ENCODE results near the gene RMC1. TPM values are rescaled to one million over a fixed set of nuclear protein-coding genes. Genes with fewer than 3 reads are reported as not detected.

RMC1 gene
- total RNA-seq, 3 donors from 2014 or later: 36.3 to 47.6 (median 41.9) TPM

DNA sequence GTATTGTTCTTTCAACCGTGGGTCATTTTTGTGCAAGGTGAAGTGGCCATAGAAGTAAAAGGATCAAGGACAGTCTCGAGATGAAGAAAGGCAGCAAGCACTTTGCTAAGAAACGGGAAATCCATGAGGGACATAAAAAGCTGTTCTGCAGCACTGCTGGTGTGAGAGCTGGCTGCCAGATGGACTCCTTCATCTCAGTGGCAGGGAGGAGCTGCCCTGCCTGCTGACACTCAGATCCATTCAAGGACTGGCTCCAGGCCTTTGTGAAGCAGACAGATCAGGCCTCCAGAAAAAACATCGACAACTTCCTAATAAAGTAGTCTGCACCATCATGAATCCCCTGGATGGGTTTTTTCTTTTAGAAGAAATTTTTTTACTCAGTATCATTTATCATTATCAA is 29.5 kb downstream of the RMC1 start:
- Mint-ChIP-seq H3K9me3 (no peaks in the 10 kb centered on the region), H3K27me3 (ENCODE audit: low read depth) (no peaks in the 10 kb centered on the region), H3K36me3 (ENCODE audit: insufficient read depth) (peaks cover 42% of the 10 kb centered on the region), H3K4me1 (ENCODE audit: low read depth) (peaks cover 7% of the 10 kb centered on the region), H3K4me3 (no peak overlapping the region)
- ATAC-seq: no peak
- no peak for DNase-seq

DNA sequence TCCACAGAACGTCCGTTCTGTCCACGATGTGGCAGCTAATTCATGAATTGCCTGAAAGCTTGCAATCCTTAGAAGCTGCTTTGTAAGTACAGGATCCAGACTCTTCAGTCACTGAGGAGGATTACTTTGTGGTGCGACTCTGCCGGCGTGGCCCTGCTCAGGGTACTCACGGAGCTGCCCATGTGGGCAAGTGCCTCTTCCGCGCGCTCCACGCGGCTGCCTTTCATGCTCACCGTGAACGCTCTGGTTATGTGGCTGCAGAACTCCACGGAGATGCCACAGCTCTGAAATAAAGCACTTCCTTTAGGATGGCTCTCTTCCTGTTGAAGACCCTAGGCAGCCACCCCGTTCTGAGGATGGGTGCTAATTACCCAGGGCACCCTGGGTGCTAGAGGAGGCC is 31.0 kb downstream of the RMC1 start:
- peaks cover 10% of the 10 kb centered on the region for H3K4me1 Mint-ChIP-seq (ENCODE audit: low read depth)
- no peak for ATAC-seq
- H3K4me3 Mint-ChIP-seq: no peak overlapping the region
- H3K27me3 Mint-ChIP-seq (ENCODE audit: low read depth): no peaks in the 10 kb centered on the region
- DNase-seq: no peak
- no peaks in the 10 kb centered on the region for H3K9me3 Mint-ChIP-seq
- peaks cover 44% of the 10 kb centered on the region for H3K36me3 Mint-ChIP-seq (ENCODE audit: insufficient read depth)

- Mint-ChIP-seq H3K27me3 (ENCODE audit: low read depth) (no peaks in the 10 kb centered on the region), H3K4me3 (no peak overlapping the region), H3K36me3 (ENCODE audit: insufficient read depth) (peaks cover 47% of the 10 kb centered on the region), H3K4me1 (ENCODE audit: low read depth) (peaks cover 20% of the 10 kb centered on the region), H3K9me3 (no peaks in the 10 kb centered on the region)
- ATAC-seq (no peak), DNase-seq (no peak)
These were observed 32.9 kb downstream of the RMC1 start for GRCh38 chr18:23536204-23536603.

DNA sequence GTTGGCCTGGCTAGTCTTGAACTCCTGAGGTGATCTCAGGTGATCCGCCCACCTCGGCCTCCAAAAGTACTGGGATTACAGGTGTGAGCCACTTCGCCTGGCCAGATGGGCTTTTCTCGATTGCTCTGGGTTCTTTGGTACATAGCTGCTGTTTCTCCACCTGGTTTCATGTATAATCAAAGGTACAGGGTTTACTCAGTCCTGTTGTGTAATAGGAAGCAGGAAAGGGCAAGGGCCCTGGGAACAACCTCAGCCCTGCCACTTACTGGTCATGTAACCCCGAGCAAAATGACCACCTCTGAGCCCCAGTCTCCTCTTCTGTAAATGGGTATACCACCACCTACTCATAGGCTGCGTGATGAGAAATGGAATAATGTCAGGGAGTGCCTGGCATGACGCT is 34.0 kb downstream of the RMC1 start:
- Mint-ChIP-seq H3K4me3 (no peak overlapping the region), H3K4me1 (ENCODE audit: low read depth) (peaks cover 29% of the 10 kb centered on the region), H3K9me3 (no peaks in the 10 kb centered on the region), H3K27me3 (ENCODE audit: low read depth) (no peaks in the 10 kb centered on the region), H3K36me3 (ENCODE audit: insufficient read depth) (peaks cover 45% of the 10 kb centered on the region)
- DNase-seq (no peak), ATAC-seq (no peak)

DNA sequence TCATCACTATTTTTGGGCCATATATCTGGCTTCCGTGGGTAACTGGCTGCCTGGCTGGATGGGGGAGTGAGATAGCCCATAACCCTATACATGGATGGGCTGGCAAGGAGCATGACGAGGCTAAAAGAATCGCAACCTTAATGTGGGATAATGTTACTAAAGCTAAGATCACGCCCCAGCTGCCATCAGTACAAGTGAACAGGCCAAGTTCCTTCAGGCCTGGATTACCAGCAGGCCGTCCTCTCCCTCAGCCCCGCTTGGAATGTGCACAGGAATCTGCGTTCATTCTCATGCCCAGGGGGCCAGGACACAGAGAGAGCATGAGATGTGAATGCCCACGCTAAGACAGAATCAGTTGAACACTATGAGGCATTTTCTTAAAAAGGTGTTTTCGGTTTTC is 34.7 kb downstream of the RMC1 start:
- Mint-ChIP-seq H3K4me3 (no peak overlapping the region), H3K36me3 (ENCODE audit: insufficient read depth) (peaks cover 45% of the 10 kb centered on the region), H3K27me3 (ENCODE audit: low read depth) (no peaks in the 10 kb centered on the region), H3K4me1 (ENCODE audit: low read depth) (peaks cover 34% of the 10 kb centered on the region), H3K9me3 (no peaks in the 10 kb centered on the region)
- ATAC-seq (no peak), DNase-seq (no peak)

GRCh38 chr18:23538870-23539269 is 35.6 kb downstream of the RMC1 start:
- H3K36me3 Mint-ChIP-seq (ENCODE audit: insufficient read depth): peaks cover 46% of the 10 kb centered on the region
- no peak overlapping the region for H3K4me3 Mint-ChIP-seq
- no peaks in the 10 kb centered on the region for H3K9me3 Mint-ChIP-seq
- peaks cover 34% of the 10 kb centered on the region for H3K4me1 Mint-ChIP-seq (ENCODE audit: low read depth)
- no peaks in the 10 kb centered on the region for H3K27me3 Mint-ChIP-seq (ENCODE audit: low read depth)
- ATAC-seq: no peak
- DNase-seq: no peak

- Mint-ChIP-seq H3K27me3 (ENCODE audit: low read depth) (no peaks in the 10 kb centered on the region), H3K4me1 (ENCODE audit: low read depth) (peaks cover 34% of the 10 kb centered on the region), H3K4me3 (no peak overlapping the region), H3K36me3 (ENCODE audit: insufficient read depth) (peaks cover 48% of the 10 kb centered on the region), H3K9me3 (no peaks in the 10 kb centered on the region)
- ATAC-seq (no peak), DNase-seq (no peak)
These were observed 36.0 kb downstream of the RMC1 start for GRCh38 chr18:23539296-23539695.

GRCh38 chr18:23539911-23540525 is 36.7 kb downstream of the RMC1 start:
- H3K4me1 Mint-ChIP-seq (ENCODE audit: low read depth): peaks cover 34% of the 10 kb centered on the region
- DNase-seq: no peak
- peaks cover 52% of the 10 kb centered on the region for H3K36me3 Mint-ChIP-seq (ENCODE audit: insufficient read depth)
- no peaks in the 10 kb centered on the region for H3K27me3 Mint-ChIP-seq (ENCODE audit: low read depth)
- no peaks in the 10 kb centered on the region for H3K9me3 Mint-ChIP-seq
- ATAC-seq: peak in 1 of 2 donors; percentile 28
- H3K4me3 Mint-ChIP-seq: no peak overlapping the region

GRCh38 chr18:23540867-23541266 is 37.6 kb downstream of the RMC1 start:
- DNase-seq (no peak), ATAC-seq (peak; percentile 38 to 59)
- Mint-ChIP-seq H3K4me3 (peak overlapping the region; percentile 20), H3K36me3 (ENCODE audit: insufficient read depth) (peaks cover 47% of the 10 kb centered on the region), H3K9me3 (no peaks in the 10 kb centered on the region), H3K27me3 (ENCODE audit: low read depth) (no peaks in the 10 kb centered on the region), H3K4me1 (ENCODE audit: low read depth) (peaks cover 34% of the 10 kb centered on the region)

- ATAC-seq (peak in 1 of 2 donors; percentile 61), DNase-seq (no peak)
- Mint-ChIP-seq H3K27me3 (ENCODE audit: low read depth) (no peaks in the 10 kb centered on the region), H3K4me3 (no peak overlapping the region), H3K9me3 (no peaks in the 10 kb centered on the region), H3K36me3 (ENCODE audit: insufficient read depth) (peaks cover 50% of the 10 kb centered on the region), H3K4me1 (ENCODE audit: low read depth) (peaks cover 34% of the 10 kb centered on the region)
These were observed 38.2 kb downstream of the RMC1 start for GRCh38 chr18:23541349-23542093.

- H3K4me1 Mint-ChIP-seq (ENCODE audit: low read depth): peaks cover 34% of the 10 kb centered on the region
- no peaks in the 10 kb centered on the region for H3K9me3 Mint-ChIP-seq
- H3K27me3 Mint-ChIP-seq (ENCODE audit: low read depth): no peaks in the 10 kb centered on the region
- H3K36me3 Mint-ChIP-seq (ENCODE audit: insufficient read depth): peaks cover 49% of the 10 kb centered on the region
- H3K4me3 Mint-ChIP-seq: no peak overlapping the region
- DNase-seq: no peak
- ATAC-seq: no peak
These were observed 39.1 kb downstream of the RMC1 start for GRCh38 chr18:23542461-23542860.

- peaks cover 23% of the 10 kb centered on the region for H3K4me1 Mint-ChIP-seq (ENCODE audit: low read depth)
- H3K9me3 Mint-ChIP-seq: no peaks in the 10 kb centered on the region
- H3K27me3 Mint-ChIP-seq (ENCODE audit: low read depth): no peaks in the 10 kb centered on the region
- H3K4me3 Mint-ChIP-seq: no peak overlapping the region
- DNase-seq (no peak), ATAC-seq (no peak)
- H3K36me3 Mint-ChIP-seq (ENCODE audit: insufficient read depth): peaks cover 36% of the 10 kb centered on the region
These were observed 42.0 kb downstream of the RMC1 start for GRCh38 chr18:23545247-23545789.

DNA sequence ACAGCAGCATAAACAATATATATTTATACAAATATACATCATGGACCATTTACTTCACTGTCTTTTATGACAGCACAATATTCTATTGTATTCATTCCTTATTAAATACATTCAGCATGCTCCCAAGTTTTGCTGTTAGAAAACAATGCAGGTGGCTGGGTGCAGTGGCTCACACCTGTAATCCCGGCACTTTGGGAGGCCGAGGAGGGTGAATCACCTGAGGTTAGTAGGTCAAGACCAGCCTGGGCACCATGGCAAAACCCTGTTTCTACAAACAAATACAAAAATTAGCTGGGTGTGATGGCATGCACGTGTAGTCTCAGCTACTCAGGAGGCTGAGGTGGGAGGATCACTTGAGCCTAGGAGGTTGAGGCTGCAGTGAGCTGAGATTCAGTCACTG is 44.0 kb downstream of the RMC1 start:
- no peaks in the 10 kb centered on the region for H3K9me3 Mint-ChIP-seq
- ATAC-seq (no peak), DNase-seq (no peak)
- H3K4me3 Mint-ChIP-seq: no peak overlapping the region
- no peaks in the 10 kb centered on the region for H3K27me3 Mint-ChIP-seq (ENCODE audit: low read depth)
- peaks cover 40% of the 10 kb centered on the region for H3K36me3 Mint-ChIP-seq (ENCODE audit: insufficient read depth)
- H3K4me1 Mint-ChIP-seq (ENCODE audit: low read depth): peaks cover 5% of the 10 kb centered on the region

DNA sequence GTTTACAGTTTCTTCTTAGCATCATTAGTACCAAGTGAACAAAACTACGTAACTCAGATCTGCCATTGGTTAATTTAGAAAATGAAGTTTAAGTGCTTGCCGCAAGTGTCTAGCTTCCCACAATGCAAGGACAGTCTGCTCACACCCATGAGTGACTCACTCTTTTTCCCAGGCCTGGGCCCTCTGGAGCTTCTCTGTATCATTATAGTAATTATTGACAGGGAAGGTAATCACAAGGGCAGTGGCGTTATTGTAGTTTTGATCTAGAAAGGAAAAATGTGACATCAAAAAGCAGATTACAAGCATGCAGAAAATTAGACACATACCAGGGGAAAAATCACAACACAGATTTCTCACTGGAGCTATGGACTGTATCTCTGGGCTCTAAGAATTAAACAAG is 44.5 kb downstream of the RMC1 start:
- Mint-ChIP-seq H3K36me3 (ENCODE audit: insufficient read depth) (peaks cover 39% of the 10 kb centered on the region), H3K9me3 (no peaks in the 10 kb centered on the region), H3K4me1 (ENCODE audit: low read depth) (no peaks in the 10 kb centered on the region), H3K27me3 (ENCODE audit: low read depth) (no peaks in the 10 kb centered on the region), H3K4me3 (no peak overlapping the region)
- no peak for ATAC-seq
- DNase-seq: no peak

DNA sequence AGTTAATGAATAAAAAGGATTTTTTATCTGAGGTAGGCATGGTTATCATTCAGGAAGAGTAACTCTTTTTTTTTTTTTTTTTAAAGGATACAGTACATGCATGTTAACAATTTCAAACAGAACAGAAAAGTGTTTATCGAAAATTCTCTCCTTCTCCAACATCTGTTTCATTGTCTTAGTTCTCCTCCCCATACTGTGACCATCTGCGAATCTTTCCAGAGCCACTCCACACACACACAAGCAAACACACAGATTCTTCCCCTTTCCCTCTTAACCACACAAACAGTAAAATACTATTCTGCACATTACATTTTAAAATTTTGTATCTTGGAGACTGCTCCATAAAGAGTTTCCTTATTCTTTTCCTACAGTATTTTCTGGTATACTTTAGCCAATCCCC is 45.0 kb downstream of the RMC1 start:
- no peaks in the 10 kb centered on the region for H3K9me3 Mint-ChIP-seq
- H3K36me3 Mint-ChIP-seq (ENCODE audit: insufficient read depth): peaks cover 42% of the 10 kb centered on the region
- no peak overlapping the region for H3K4me3 Mint-ChIP-seq
- DNase-seq: no peak
- no peak for ATAC-seq
- no peaks in the 10 kb centered on the region for H3K4me1 Mint-ChIP-seq (ENCODE audit: low read depth)
- no peaks in the 10 kb centered on the region for H3K27me3 Mint-ChIP-seq (ENCODE audit: low read depth)
